A549 (cell line): Measurements from ENCODE around the gene NCLN. TPM values are rescaled to one million over a fixed set of nuclear protein-coding genes. Genes with fewer than 3 reads are reported as not detected.

Experiments
- ATAC-seq, 2 experiments: fragments of 200-7000 bp in 1 of 2; fragments of >200 bp in 1 of 2; cut with Nextera tagmentation in 1 of 2; cut with Tn5 transposase in 1 of 2; 3 replicates each; pipeline versions ENCODE4 v1.8.0 to v1.9.1; 2018 to 2020; ENCODE audit warnings: mild to moderate bottlenecking in 1 of 2, moderate library complexity in 1 of 2
- CTCF ChIA-PET: fragments of 300-600 bp; sonication (Branson Sonifier 250); formaldehyde crosslinking; extraction: SDS; loops from one replicate; lab custom pipeline; 2021; ENCODE audit warnings: antibody characterized with exemption, inconsistent platforms; lab: Yijun Ruan, JAX
- POLR2A ChIA-PET: fragments of 350-600 bp; formaldehyde crosslinking; extraction: SDS; loops from one replicate; lab custom pipeline; 2021; ENCODE audit warnings: antibody characterized with exemption, inconsistent platforms; lab: Yijun Ruan, JAX
- DNase-seq, 2 experiments: peaks; one replicate each; pipeline versions ENCODE4 v3.0.0 to v3.0.0-alpha.2; 2011 to 2016; ENCODE audit warnings: low read depth in 1 of 2, low spot score in 1 of 2
- FAIRE-seq: peaks from 2 replicates; lab custom pipeline; 2011; peaks lifted over from hg19 to GRCh38; lab: Jason Lieb, UNC
- H3K27ac ChIP-seq, 2 experiments: fragments of >200 bp; sonication (Bioruptor Twin); formaldehyde crosslinking; 3 replicates each; pipeline ENCODE4 v1.5.1; 2016 to 2017
- H3K4me1 ChIP-seq: fragments of >200 bp; sonication (Bioruptor Twin); formaldehyde crosslinking; 3 replicates; pipeline ENCODE4 v1.6.1; 2016
- H3K4me2 ChIP-seq: fragments of >200 bp; sonication (Bioruptor Twin); formaldehyde crosslinking; 3 replicates; pipeline ENCODE4 v1.6.1; 2016
- H3K4me3 ChIP-seq: fragments of >200 bp; sonication (Bioruptor Twin); formaldehyde crosslinking; 3 replicates; pipeline ENCODE4 v1.5.1; 2016
- H3K9me3 ChIP-seq: fragments of >200 bp; sonication (Bioruptor Twin); formaldehyde crosslinking; 3 replicates; pipeline ENCODE4 v1.6.1; 2016
- CHD4 ChIP-seq: fragments of 200-600 bp; sonication (generic); IDR thresholded peaks from 2 replicates; pipeline ENCODE4 v1.6.1; 2016; ENCODE audit warnings: antibody characterized with exemption, mild to moderate bottlenecking, borderline replicate concordance
- FOXS1 ChIP-seq: fragments of 250-450 bp; sonication (Bioruptor Pico); IDR thresholded peaks from 2 replicates; pipeline ENCODE4 v1.5.0; 2020; ENCODE audit warnings: mild to moderate bottlenecking, moderate library complexity
- JUN ChIP-seq, 2 experiments: fragments of >200 bp; sonication (Bioruptor Twin); formaldehyde crosslinking; IDR thresholded peaks; 2 replicates in 1 of 2; 3 replicates in 1 of 2; pipeline ENCODE4 v1.6.1; 2016 to 2017
- JUNB ChIP-seq: fragments of >200 bp; sonication (Bioruptor Twin); formaldehyde crosslinking; IDR thresholded peaks from 2 replicates; pipeline ENCODE4 v1.6.1; 2016
- KDM5A ChIP-seq: fragments of 200-600 bp; sonication (generic); IDR thresholded peaks from 2 replicates; pipeline ENCODE4 v1.6.1; 2016; ENCODE audit warnings: antibody characterized with exemption, mild to moderate bottlenecking
- MAFK ChIP-seq: fragments of 450-650 bp; IDR thresholded peaks from 2 replicates; pipeline ENCODE4 v1.6.1; 2014; ENCODE audit not compliant: partially characterized antibody
- RNF2 ChIP-seq: fragments of 200-600 bp; sonication (generic); IDR thresholded peaks from 2 replicates; pipeline ENCODE4 v1.6.1; 2016; ENCODE audit warnings: low read depth, mild to moderate bottlenecking, antibody characterized with exemption, moderate library complexity, borderline replicate concordance
- ZFP36 ChIP-seq: fragments of 450-650 bp; IDR thresholded peaks from 2 replicates; pipeline ENCODE4 v1.6.1; 2014; ENCODE audit warnings: borderline replicate concordance; ENCODE audit not compliant: partially characterized antibody
- ZNF302 ChIP-seq: fragments of 250-450 bp; sonication (Bioruptor Pico); IDR thresholded peaks from 2 replicates; pipeline ENCODE4 v1.9.0; 2021; ENCODE audit warnings: inconsistent platforms, mild to moderate bottlenecking, moderate library complexity
- WGBS: methylation state at CpG from one replicate; pipeline ENCODE4 v1.1.6; 2017; ENCODE audit errors: missing lambda C conversion rate; 5-methylcytosine and 5-hydroxymethylcytosine counted together
- polyA plus RNA-seq, 4 experiments: library from polyadenylated mRNA; depleted of rRNA in 3 of 4; stranded (reverse); fragments of >200 nt; fragmentation: RNase III in 1 of 4; extraction: RNeasy Plus Mini Kit Qiagen cat#74134 plus additional on column Dnase treatment in 1 of 4; gene quantifications; 2 replicates in 3 of 4; 3 replicates in 1 of 4; pipeline ENCODE4 v1.2.3, GENCODE V29; 2011 to 2017
- TF ChIP-seq, protein P1 (sequence below): fragments of 200-600 bp; sonication (generic); IDR thresholded peaks from 2 replicates; pipeline ENCODE4 v1.6.1; 2016; ENCODE audit warnings: antibody characterized with exemption, mild to moderate bottlenecking, moderate library complexity
- TF ChIP-seq, protein P2 (sequence below): fragments of >200 bp; sonication (Bioruptor Twin); formaldehyde crosslinking; IDR thresholded peaks from 3 replicates; pipeline ENCODE4 v1.5.1; 2016
- TF ChIP-seq, protein P3 (sequence below): fragments of 150-350 bp; IDR thresholded peaks from 2 replicates; pipeline ENCODE4 v1.6.1; 2014; ENCODE audit warnings: low read depth, mild to moderate bottlenecking, low read length
- TF ChIP-seq, protein P4 (sequence below): fragments of 450-650 bp; IDR thresholded peaks from 2 replicates; pipeline ENCODE4 v1.6.1; 2014; ENCODE audit warnings: antibody characterized with exemption
- TF ChIP-seq, protein P5 (sequence below): fragments of 250-450 bp; sonication (Bioruptor Pico); IDR thresholded peaks from 2 replicates; pipeline ENCODE4 v1.5.0; 2021; ENCODE audit warnings: mild to moderate bottlenecking, moderate library complexity, borderline replicate concordance
- TF ChIP-seq, protein P6 (sequence below): fragments of >200 bp; sonication (Bioruptor Twin); formaldehyde crosslinking; IDR thresholded peaks from 3 replicates; pipeline ENCODE4 v1.6.1; 2016

NCLN gene
- polyA plus RNA-seq, 2 of the 4 experiments (the other 2 are of a cell fraction) = 22.8 to 58.5 TPM

DNA sequence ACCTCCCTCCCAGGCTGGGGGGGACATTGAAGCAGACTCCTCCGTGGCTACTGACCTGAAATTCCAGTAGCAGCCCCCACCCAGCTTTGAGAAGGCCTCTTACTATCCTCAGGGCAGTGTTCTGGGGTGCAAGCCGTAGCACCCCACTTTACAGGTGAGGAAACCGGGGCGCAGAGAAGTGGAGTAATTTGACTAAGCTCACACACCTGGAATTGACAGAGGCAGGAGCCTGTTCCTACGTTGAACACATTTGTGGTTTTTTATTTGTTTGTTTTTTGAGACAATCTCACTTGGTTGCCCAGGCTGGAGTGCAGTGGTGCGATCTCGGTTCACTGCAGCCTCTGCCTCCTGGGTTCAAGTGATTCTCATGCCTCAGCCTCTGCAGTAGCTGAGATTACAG is 21.8 kb upstream of the NCLN start:
- peak overlapping the region in 1 of 2 experiments; percentile 52; a peak in 2 of 6 replicates for H3K27ac ChIP-seq
- peaks cover 9% of the 10 kb centered on the region; the same call in 1 of the 3 replicates for H3K4me1 ChIP-seq
- TF ChIP-seq, protein P1, sequence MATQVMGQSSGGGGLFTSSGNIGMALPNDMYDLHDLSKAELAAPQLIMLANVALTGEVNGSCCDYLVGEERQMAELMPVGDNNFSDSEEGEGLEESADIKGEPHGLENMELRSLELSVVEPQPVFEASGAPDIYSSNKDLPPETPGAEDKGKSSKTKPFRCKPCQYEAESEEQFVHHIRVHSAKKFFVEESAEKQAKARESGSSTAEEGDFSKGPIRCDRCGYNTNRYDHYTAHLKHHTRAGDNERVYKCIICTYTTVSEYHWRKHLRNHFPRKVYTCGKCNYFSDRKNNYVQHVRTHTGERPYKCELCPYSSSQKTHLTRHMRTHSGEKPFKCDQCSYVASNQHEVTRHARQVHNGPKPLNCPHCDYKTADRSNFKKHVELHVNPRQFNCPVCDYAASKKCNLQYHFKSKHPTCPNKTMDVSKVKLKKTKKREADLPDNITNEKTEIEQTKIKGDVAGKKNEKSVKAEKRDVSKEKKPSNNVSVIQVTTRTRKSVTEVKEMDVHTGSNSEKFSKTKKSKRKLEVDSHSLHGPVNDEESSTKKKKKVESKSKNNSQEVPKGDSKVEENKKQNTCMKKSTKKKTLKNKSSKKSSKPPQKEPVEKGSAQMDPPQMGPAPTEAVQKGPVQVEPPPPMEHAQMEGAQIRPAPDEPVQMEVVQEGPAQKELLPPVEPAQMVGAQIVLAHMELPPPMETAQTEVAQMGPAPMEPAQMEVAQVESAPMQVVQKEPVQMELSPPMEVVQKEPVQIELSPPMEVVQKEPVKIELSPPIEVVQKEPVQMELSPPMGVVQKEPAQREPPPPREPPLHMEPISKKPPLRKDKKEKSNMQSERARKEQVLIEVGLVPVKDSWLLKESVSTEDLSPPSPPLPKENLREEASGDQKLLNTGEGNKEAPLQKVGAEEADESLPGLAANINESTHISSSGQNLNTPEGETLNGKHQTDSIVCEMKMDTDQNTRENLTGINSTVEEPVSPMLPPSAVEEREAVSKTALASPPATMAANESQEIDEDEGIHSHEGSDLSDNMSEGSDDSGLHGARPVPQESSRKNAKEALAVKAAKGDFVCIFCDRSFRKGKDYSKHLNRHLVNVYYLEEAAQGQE = no peak
- TF ChIP-seq ZNF302 (CRISPR knock-in tag) (no peak), RNF2 (no peak), JUN (IDR thresholded peaks at IDR 0.05) (no peak), CHD4 (no peak), MAFK (no peak), KDM5A (no peak), FOXS1 (CRISPR knock-in tag) (no peak), JUNB (no peak), ZFP36 (no peak)
- TF ChIP-seq, protein P2, sequence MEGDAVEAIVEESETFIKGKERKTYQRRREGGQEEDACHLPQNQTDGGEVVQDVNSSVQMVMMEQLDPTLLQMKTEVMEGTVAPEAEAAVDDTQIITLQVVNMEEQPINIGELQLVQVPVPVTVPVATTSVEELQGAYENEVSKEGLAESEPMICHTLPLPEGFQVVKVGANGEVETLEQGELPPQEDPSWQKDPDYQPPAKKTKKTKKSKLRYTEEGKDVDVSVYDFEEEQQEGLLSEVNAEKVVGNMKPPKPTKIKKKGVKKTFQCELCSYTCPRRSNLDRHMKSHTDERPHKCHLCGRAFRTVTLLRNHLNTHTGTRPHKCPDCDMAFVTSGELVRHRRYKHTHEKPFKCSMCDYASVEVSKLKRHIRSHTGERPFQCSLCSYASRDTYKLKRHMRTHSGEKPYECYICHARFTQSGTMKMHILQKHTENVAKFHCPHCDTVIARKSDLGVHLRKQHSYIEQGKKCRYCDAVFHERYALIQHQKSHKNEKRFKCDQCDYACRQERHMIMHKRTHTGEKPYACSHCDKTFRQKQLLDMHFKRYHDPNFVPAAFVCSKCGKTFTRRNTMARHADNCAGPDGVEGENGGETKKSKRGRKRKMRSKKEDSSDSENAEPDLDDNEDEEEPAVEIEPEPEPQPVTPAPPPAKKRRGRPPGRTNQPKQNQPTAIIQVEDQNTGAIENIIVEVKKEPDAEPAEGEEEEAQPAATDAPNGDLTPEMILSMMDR = no peak
- TF ChIP-seq, protein P3, sequence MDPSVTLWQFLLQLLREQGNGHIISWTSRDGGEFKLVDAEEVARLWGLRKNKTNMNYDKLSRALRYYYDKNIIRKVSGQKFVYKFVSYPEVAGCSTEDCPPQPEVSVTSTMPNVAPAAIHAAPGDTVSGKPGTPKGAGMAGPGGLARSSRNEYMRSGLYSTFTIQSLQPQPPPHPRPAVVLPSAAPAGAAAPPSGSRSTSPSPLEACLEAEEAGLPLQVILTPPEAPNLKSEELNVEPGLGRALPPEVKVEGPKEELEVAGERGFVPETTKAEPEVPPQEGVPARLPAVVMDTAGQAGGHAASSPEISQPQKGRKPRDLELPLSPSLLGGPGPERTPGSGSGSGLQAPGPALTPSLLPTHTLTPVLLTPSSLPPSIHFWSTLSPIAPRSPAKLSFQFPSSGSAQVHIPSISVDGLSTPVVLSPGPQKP = no peak
- TF ChIP-seq, protein P4, sequence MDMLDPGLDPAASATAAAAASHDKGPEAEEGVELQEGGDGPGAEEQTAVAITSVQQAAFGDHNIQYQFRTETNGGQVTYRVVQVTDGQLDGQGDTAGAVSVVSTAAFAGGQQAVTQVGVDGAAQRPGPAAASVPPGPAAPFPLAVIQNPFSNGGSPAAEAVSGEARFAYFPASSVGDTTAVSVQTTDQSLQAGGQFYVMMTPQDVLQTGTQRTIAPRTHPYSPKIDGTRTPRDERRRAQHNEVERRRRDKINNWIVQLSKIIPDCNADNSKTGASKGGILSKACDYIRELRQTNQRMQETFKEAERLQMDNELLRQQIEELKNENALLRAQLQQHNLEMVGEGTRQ = no peak
- TF ChIP-seq, protein P5, sequence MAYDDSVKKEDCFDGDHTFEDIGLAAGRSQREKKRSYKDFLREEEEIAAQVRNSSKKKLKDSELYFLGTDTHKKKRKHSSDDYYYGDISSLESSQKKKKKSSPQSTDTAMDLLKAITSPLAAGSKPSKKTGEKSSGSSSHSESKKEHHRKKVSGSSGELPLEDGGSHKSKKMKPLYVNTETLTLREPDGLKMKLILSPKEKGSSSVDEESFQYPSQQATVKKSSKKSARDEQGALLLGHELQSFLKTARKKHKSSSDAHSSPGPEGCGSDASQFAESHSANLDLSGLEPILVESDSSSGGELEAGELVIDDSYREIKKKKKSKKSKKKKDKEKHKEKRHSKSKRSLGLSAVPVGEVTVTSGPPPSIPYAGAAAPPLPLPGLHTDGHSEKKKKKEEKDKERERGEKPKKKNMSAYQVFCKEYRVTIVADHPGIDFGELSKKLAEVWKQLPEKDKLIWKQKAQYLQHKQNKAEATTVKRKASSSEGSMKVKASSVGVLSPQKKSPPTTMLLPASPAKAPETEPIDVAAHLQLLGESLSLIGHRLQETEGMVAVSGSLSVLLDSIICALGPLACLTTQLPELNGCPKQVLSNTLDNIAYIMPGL (CRISPR knock-in tag) = no peak
- TF ChIP-seq, protein P6, sequence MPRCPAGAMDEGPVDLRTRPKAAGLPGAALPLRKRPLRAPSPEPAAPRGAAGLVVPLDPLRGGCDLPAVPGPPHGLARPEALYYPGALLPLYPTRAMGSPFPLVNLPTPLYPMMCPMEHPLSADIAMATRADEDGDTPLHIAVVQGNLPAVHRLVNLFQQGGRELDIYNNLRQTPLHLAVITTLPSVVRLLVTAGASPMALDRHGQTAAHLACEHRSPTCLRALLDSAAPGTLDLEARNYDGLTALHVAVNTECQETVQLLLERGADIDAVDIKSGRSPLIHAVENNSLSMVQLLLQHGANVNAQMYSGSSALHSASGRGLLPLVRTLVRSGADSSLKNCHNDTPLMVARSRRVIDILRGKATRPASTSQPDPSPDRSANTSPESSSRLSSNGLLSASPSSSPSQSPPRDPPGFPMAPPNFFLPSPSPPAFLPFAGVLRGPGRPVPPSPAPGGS = no peak
- H3K9me3 ChIP-seq = no peaks in the 10 kb centered on the region
- ATAC-seq = no peak; a peak in 1 of 6 replicates
- FAIRE-seq = no peak
- ChIA-PET POLR2A (no interaction called here), CTCF (interaction anchor here (0.5 to 11.0 kb wide), 20 partner anchors 8 to 213 kb away, joined by 3 to 164 read pairs (median 4); no protein-coding TSS in a partner anchor)
- WGBS = 67% methylated on average over 6 of the region's 7 CpGs
- H3K4me2 ChIP-seq = peak overlapping the region; percentile 69
- no peak for DNase-seq
- H3K4me3 ChIP-seq = no peak overlapping the region
